HEK293T (cell line): ENCODE data around the gene SPRYD3.

ENCODE experiments used
- CTCF ChIA-PET: fragments of 350-600 bp; formaldehyde crosslinking; extraction: SDS; loops from one replicate; lab custom pipeline; 2021; ENCODE audit warnings: antibody characterized with exemption, inconsistent platforms; lab: Yijun Ruan, JAX
- POLR2A ChIA-PET: fragments of 350-600 bp; formaldehyde crosslinking; extraction: SDS; loops from one replicate; lab custom pipeline; 2020; ENCODE audit warnings: antibody characterized with exemption, inconsistent platforms; lab: Yijun Ruan, JAX
- DNase-seq: peaks from one replicate; pipeline ENCODE4 v3.0.0; 2012; ENCODE audit warnings: mixed read lengths; ENCODE audit errors: extremely low spot score
- ARNT ChIP-seq: fragments of 450-650 bp; IDR thresholded peaks from 2 replicates; pipeline ENCODE4 v1.6.1; 2017; ENCODE audit warnings: mild to moderate bottlenecking
- BHLHE40 ChIP-seq: fragments of 450-650 bp; IDR thresholded peaks from 2 replicates; pipeline ENCODE4 v1.6.1; 2016; ENCODE audit warnings: mild to moderate bottlenecking, moderate library complexity, borderline replicate concordance
- CTBP1 ChIP-seq: fragments of 450-650 bp; IDR thresholded peaks from 2 replicates; pipeline ENCODE4 v1.6.1; 2016; ENCODE audit warnings: borderline replicate concordance
- ELF4 ChIP-seq: fragments of 450-650 bp; IDR thresholded peaks from 2 replicates; pipeline ENCODE4 v1.6.1; 2017; ENCODE audit warnings: antibody characterized with exemption
- FOXA1 ChIP-seq: fragments of 450-650 bp; IDR thresholded peaks from 2 replicates; pipeline ENCODE4 v1.6.1; 2016; ENCODE audit warnings: mild to moderate bottlenecking
- FOXK2 ChIP-seq: fragments of 450-650 bp; IDR thresholded peaks from 2 replicates; pipeline ENCODE4 v1.6.1; 2016; ENCODE audit warnings: mild to moderate bottlenecking
- FOXM1 ChIP-seq: fragments of 450-650 bp; IDR thresholded peaks from 2 replicates; pipeline ENCODE4 v1.6.1; 2017; ENCODE audit warnings: mild to moderate bottlenecking, borderline replicate concordance
- HDGF ChIP-seq: fragments of 450-650 bp; IDR thresholded peaks from 2 replicates; pipeline ENCODE4 v1.6.1; 2017; ENCODE audit warnings: antibody characterized with exemption, borderline replicate concordance
- L3MBTL2 ChIP-seq: fragments of 450-650 bp; conservative IDR thresholded peaks from 2 replicates; pipeline ENCODE4 v1.6.1; 2016; ENCODE audit warnings: mild to moderate bottlenecking
- LEF1 ChIP-seq: fragments of 450-650 bp; IDR thresholded peaks from 2 replicates; pipeline ENCODE4 v1.6.1; 2017; ENCODE audit warnings: mild to moderate bottlenecking, borderline replicate concordance
- NFRKB ChIP-seq: fragments of 450-650 bp; IDR thresholded peaks from 2 replicates; pipeline ENCODE4 v1.6.1; 2016; ENCODE audit warnings: mild to moderate bottlenecking, moderate library complexity
- SP1 ChIP-seq: fragments of 450-650 bp; IDR thresholded peaks from 2 replicates; pipeline ENCODE4 v1.6.1; 2017
- SUZ12 ChIP-seq: fragments of 450-650 bp; IDR thresholded peaks from 2 replicates; pipeline ENCODE4 v1.6.1; 2016; ENCODE audit warnings: mild to moderate bottlenecking
- TARDBP ChIP-seq: fragments of 450-650 bp; IDR thresholded peaks from 2 replicates; pipeline ENCODE4 v1.6.1; 2016
- ZNF384 ChIP-seq: fragments of 450-650 bp; IDR thresholded peaks from 2 replicates; pipeline ENCODE4 v1.6.1; 2016
- TF ChIP-seq, protein P1 (sequence below): fragments of 450-650 bp; IDR thresholded peaks from 2 replicates; pipeline ENCODE4 v1.6.1; 2016

SPRYD3 gene, protein sequence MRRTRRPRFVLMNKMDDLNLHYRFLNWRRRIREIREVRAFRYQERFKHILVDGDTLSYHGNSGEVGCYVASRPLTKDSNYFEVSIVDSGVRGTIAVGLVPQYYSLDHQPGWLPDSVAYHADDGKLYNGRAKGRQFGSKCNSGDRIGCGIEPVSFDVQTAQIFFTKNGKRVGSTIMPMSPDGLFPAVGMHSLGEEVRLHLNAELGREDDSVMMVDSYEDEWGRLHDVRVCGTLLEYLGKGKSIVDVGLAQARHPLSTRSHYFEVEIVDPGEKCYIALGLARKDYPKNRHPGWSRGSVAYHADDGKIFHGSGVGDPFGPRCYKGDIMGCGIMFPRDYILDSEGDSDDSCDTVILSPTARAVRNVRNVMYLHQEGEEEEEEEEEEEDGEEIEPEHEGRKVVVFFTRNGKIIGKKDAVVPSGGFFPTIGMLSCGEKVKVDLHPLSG

DNA sequence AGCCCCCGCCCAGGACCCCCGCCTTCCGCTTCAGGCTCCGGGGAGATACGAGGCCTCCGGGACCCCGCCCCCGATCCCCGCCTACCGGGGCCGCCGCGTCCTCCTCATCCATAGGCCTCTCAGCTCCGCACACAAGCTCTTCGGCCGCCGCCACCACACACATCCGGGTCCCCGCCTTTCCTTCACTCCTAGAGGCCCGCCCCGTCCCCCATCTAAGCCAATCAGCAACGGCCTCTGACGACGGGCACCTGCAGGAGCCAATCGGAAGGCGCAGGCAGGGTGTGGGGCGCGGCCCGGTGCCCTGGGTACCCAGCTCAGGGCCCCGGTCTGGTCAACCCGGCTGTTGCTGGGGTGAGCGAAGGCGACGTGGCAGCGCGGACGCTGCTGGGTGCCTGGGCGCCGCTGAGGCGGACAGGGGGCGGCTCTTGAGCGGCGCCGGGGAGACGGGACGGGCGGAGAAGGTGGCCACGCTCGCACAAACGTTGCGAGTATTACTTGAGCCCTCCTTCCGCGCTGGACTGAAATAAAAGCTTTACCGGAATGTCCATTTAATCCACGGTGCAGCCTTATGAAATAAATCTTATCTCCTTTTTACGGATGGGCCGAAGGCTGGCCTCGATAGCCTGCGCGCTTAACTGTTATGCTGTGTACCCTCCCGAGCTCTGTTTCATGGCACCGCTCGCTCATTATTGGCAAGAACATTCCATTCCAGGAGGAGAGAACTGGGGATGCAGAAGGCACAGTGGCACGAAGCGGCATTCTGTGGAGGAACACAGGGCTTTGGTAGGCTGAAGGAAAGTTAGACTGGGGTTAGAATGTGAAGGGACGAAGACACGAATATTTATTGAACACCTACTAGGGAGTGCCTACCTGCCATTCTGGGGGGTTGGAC, at the start of gene SPRYD3:
Gene SPRYD3 (minus strand): TSS at position 165 of the 892 bp plus-strand sequence. CDS start 57 bp downstream, at position 108.
- DNase-seq, result peak; percentile 99
- ChIA-PET POLR2A (interaction anchor here (0.6 to 2.7 kb wide), 29 partner anchors 8 to 300 kb away, joined by 3 to 23 read pairs (median 5); partner anchors contain the start of genes AAAS, CSAD, EIF4B and ESPL1), CTCF (interaction anchor here (0.6 to 1.9 kb wide), 5 partner anchors 11 to 275 kb away, joined by 3 to 18 read pairs (median 4); partner anchors contain the start of gene SOAT2)
- TF ChIP-seq HDGF (no peak), ELF4 (peak; percentile 74), L3MBTL2 (peak; percentile 7; the same call in 1 of the 2 replicates)
- TF ChIP-seq, protein P1, sequence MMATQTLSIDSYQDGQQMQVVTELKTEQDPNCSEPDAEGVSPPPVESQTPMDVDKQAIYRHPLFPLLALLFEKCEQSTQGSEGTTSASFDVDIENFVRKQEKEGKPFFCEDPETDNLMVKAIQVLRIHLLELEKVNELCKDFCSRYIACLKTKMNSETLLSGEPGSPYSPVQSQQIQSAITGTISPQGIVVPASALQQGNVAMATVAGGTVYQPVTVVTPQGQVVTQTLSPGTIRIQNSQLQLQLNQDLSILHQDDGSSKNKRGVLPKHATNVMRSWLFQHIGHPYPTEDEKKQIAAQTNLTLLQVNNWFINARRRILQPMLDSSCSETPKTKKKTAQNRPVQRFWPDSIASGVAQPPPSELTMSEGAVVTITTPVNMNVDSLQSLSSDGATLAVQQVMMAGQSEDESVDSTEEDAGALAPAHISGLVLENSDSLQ, result peak; percentile 99

DNA sequence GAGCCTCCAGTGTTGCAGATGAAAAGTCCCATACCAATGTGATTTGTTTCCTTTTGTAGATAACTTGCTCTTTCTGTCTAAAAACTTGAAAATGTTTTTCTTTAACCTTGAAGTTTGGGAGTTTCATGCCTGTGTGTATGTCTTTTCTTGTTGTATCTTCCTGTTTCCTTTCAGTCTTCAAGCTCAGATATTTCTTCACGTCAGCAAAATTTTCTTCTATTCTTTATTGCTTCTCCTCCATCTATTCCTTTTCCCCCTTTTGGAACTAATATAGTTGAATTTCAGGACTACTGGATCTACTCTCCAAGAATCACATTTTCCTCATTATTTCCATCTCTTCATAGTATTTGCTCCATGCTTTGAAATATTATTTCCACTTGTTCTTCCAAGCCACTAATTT, 48.0 kb upstream of the SPRYD3 start:
- ChIA-PET POLR2A (no interaction called here), CTCF (no interaction called here)
- TF ChIP-seq NFRKB (no peak), ZNF384 (no peak), L3MBTL2 (no peak), CTBP1 (no peak), ARNT (no peak), SUZ12 (no peak), FOXK2 (no peak), FOXM1 (no peak), HDGF (no peak), BHLHE40 (no peak), LEF1 (no peak), TARDBP (no peak), ELF4 (no peak), SP1 (no peak), FOXA1 (no peak)
- TF ChIP-seq, protein P1, result no peak
- no peak for DNase-seq

DNA sequence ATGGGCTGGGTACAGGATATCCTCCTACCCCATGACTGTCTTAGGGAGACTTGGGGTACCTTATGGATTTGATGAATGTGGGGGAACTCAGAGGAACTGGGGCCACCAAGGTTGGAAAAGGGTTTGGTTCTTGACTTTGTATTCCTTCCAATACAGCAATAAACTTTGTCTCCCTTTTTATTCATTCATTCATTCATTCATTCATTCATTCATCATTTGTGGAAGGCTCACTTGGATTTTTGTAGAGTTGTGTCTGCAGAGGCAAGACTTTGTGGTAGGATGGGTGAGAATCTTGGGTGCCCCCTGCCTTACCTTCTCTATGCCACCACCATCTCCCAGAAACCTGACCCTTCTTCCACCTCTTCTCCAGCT, 45.1 kb upstream of the SPRYD3 start:
- ChIA-PET CTCF (no interaction called here), POLR2A (no interaction called here)
- no peak for TF ChIP-seq LEF1
- TF ChIP-seq SUZ12, result no peak
- TF ChIP-seq BHLHE40, result no peak
- no peak for TF ChIP-seq TARDBP
- no peak for TF ChIP-seq FOXA1
- TF ChIP-seq NFRKB, result no peak
- TF ChIP-seq HDGF, result no peak
- TF ChIP-seq FOXM1, result no peak
- no peak for TF ChIP-seq FOXK2
- no peak for TF ChIP-seq ZNF384

DNA sequence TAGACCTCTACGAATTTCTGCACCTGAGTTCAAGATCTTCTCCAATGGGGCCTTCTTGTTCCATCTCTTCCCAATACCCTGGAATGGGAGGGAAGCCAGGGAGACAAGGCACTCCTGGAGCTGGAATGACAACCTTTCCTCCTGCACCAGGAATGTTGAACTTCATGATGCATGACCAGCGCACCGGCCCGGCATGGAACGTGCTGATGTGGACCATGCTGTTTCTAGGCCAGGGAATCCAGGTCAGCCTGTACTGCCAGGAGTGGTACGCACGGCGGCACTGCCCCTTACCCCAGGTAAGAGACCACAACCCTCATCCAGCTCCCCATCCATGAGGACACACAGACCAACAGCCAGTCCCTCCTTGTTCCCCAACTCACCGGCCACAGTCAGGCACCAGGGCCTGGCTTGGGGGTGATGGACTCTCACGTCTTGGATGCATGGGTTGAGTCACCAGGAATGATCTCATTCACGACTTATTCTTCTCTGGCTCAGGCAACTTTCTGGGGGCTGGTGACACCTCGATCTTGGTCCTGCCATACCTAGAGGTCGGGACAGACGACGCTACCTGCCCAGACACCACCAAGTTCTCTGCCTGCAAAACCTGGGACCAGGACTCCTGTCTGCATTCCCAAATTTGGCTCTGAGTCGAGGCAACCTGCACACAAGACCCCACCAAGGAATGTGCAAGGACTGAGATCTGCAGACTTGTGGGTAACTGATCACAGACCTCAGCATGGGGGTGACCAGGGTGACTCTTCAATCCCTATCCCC, 44.6 kb upstream of the SPRYD3 start:
- DNase-seq, result no peak
- POLR2A ChIA-PET, result interaction anchor here (0.9 kb wide), 1 partner anchor 52 kb away, joined by 3 read pairs; no protein-coding TSS in a partner anchor
- CTCF ChIA-PET, result no interaction called here
- TF ChIP-seq FOXA1 (no peak), CTBP1 (no peak), SUZ12 (no peak), HDGF (no peak), LEF1 (no peak), ARNT (no peak), ELF4 (no peak), FOXM1 (no peak), L3MBTL2 (no peak), FOXK2 (no peak), BHLHE40 (no peak), TARDBP (no peak)
- TF ChIP-seq, protein P1, result no peak

More for the DNA sequence above, 45.1 kb upstream of the SPRYD3 start:
- no peak for DNase-seq
